Esophagus squamous epithelium (tissue), 5 donors: ENCODE measurements around the gene KIF17. TPM values are rescaled to one million over a fixed set of nuclear protein-coding genes. Genes with fewer than 3 reads are reported as not detected.

ENCODE experiments used
- DNase-seq: peaks from one replicate; lab custom pipeline; 2025; lab: John Stamatoyannopoulos, UW
- H3K27ac ChIP-seq, 4 donors: fragments of 200-600 bp; sonication (generic); one replicate each; pipeline ENCODE4 v1.5.1; 2016 to 2019; ENCODE audit warnings: mild to moderate bottlenecking in 1 of 4
- H3K27me3 ChIP-seq, 4 donors: fragments of 200-600 bp; sonication (generic); 1 replicate in 3 of 4; 2 replicates in 1 of 4; pipeline versions ENCODE4 v1.5.1 to v1.6.0; 2017 to 2021; ENCODE audit warnings: antibody characterized with exemption in 1 of 4
- H3K36me3 ChIP-seq, 3 donors: fragments of 200-600 bp; sonication (generic); one replicate each; pipeline ENCODE4 v1.5.1; 2016 to 2019
- H3K4me1 ChIP-seq, 3 donors: fragments of 200-600 bp; sonication (generic); one replicate each; pipeline ENCODE4 v1.5.1; 2017 to 2019
- H3K4me3 ChIP-seq, 4 donors: fragments of 200-600 bp; sonication (generic); 1 replicate in 3 of 4; 2 replicates in 1 of 4; pipeline ENCODE4 v1.5.1; 2016 to 2019; ENCODE audit warnings: mild to moderate bottlenecking in 2 of 4, moderate library complexity in 1 of 4
- H3K9me3 ChIP-seq, 3 donors: fragments of 200-600 bp; sonication (generic); one replicate each; pipeline ENCODE4 v1.5.1; 2016 to 2019
- POLR2A ChIP-seq, 4 donors: fragments of 450-650 bp; IDR thresholded peaks; one replicate each; pipeline ENCODE4 v1.6.1; 2017; ENCODE audit warnings: antibody characterized with exemption in 4 of 4, mild to moderate bottlenecking in 4 of 4, moderate library complexity in 3 of 4
- WGBS, 2 donors: methylation state at CpG; one replicate each; pipeline ENCODE4 v1.1.5; 2018; 5-methylcytosine and 5-hydroxymethylcytosine counted together
- intact Hi-C: fragments of 100-400 bp; cut with DNase I; formaldehyde crosslinking; loops from one replicate; pipeline ENCODE4 v1.15.0; 2022
- total RNA-seq, 4 donors: library from RNA; depleted of rRNA; stranded (reverse); fragments of >200 nt; gene quantifications; one replicate each; pipeline ENCODE4 v1.1.0, GENCODE V29; 2016
- TF ChIP-seq, protein P1 (sequence below), 6 experiments: fragments of 450-650 bp in 4 of 6; fragments of 200-600 bp in 2 of 6; sonication (generic) in 2 of 6; IDR thresholded peaks; one replicate each; pipeline ENCODE4 v1.5.1; 2016 to 2019; ENCODE audit warnings: antibody characterized with exemption in 6 of 6, mild to moderate bottlenecking in 4 of 6, moderate library complexity in 4 of 6
- donor health status: DM: yes; HTN: yes; CAD: no.

The KIF17 gene
- total RNA-seq, 4 donors from 2014 or later: 0.57 to 1.9 (median 0.85) TPM; not detected in 1

DNA sequence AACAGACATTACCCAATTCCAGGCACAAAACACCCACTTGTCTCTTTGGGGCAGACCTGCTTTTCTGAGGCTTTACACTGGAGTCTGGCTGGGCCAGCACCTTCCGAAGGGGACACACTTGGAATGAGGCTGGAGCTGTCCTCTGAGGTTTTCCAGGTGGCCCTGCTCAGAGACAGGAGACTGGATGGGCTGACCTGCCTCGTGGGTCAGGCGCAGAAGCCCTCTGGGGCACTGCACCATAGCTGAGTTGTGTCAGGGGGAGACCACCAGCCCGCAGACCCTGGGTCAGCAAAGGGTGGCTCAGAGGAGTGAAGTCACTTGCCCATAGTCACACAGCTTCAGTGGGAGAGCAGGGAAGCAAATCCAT, 12.9 kb upstream of the KIF17 start:
- Histone ChIP-seq H3K9me3 (no peaks in the 10 kb centered on the region), H3K36me3 (no peaks in the 10 kb centered on the region), H3K4me3 (no peak overlapping the region), H3K4me1 (peaks cover 19 to 50% (median 24%) of the 10 kb centered on the region in 3 donors), H3K27ac (no peak overlapping the region), H3K27me3 (peaks cover 0 to 52% (median 2%) of the 10 kb centered on the region in 4 donors)
- no peak for TF ChIP-seq POLR2A (IDR thresholded peaks at IDR 0.05)
- TF ChIP-seq, protein P1, sequence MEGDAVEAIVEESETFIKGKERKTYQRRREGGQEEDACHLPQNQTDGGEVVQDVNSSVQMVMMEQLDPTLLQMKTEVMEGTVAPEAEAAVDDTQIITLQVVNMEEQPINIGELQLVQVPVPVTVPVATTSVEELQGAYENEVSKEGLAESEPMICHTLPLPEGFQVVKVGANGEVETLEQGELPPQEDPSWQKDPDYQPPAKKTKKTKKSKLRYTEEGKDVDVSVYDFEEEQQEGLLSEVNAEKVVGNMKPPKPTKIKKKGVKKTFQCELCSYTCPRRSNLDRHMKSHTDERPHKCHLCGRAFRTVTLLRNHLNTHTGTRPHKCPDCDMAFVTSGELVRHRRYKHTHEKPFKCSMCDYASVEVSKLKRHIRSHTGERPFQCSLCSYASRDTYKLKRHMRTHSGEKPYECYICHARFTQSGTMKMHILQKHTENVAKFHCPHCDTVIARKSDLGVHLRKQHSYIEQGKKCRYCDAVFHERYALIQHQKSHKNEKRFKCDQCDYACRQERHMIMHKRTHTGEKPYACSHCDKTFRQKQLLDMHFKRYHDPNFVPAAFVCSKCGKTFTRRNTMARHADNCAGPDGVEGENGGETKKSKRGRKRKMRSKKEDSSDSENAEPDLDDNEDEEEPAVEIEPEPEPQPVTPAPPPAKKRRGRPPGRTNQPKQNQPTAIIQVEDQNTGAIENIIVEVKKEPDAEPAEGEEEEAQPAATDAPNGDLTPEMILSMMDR (IDR thresholded peaks at IDR 0.05): no peak
- WGBS, 2 donors: 43% methylated on average over 4 of the region's 4 CpGs; no CpG with 5 or more reads in 1 of the 2 donors
- no peak for DNase-seq
- intact Hi-C loops: no loop called here

DNA sequence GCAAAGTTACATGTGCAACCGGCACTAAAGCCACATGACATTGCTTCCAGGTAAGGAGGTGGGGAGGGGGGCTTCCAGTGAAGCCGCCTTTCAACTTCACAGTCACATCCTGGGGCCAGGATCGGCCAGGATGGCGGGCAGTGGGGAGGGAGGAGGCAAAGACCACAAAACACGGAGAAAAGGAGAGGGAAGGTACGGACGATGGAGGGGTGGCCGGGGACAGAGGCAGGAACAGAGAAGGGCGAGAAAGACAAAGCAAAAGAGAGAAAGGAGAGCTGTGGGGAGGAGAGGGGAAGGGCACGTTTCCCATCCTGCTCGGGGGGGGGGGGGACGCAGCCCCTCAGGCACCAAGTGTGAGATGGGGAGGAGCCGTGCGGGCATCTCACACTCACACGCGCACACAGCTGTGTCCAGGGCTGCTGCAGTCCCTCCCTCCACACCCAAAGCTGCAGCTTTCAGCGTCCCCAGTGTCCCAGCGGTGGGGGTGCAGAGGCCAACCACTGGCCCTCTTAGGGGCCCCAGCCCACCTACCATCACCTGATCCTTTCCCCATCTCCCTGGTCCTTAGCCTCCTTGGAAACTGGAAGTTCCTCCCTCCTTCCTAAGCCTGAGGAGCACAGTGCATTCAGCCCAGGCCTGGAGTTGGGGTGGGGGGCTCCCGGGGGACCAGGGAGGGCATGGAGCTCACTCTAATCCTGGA, 12.3 kb upstream of the KIF17 start:
- no peak for DNase-seq
- no peaks in the 10 kb centered on the region for H3K36me3 ChIP-seq
- no peaks in the 10 kb centered on the region for H3K9me3 ChIP-seq
- H3K4me1 ChIP-seq: peaks cover 19 to 46% (median 24%) of the 10 kb centered on the region in 3 donors
- no peak overlapping the region for H3K4me3 ChIP-seq
- 26 to 36% methylated on average over 14 to 16 of the region's 19 CpGs for WGBS, 2 donors
- H3K27me3 ChIP-seq: peaks cover 0 to 52% (median 2%) of the 10 kb centered on the region in 4 donors
- intact Hi-C loops: no loop called here
- no peak overlapping the region for H3K27ac ChIP-seq
- TF ChIP-seq, protein P1 (IDR thresholded peaks at IDR 0.05): no peak
- TF ChIP-seq POLR2A (IDR thresholded peaks at IDR 0.05): no peak

DNA sequence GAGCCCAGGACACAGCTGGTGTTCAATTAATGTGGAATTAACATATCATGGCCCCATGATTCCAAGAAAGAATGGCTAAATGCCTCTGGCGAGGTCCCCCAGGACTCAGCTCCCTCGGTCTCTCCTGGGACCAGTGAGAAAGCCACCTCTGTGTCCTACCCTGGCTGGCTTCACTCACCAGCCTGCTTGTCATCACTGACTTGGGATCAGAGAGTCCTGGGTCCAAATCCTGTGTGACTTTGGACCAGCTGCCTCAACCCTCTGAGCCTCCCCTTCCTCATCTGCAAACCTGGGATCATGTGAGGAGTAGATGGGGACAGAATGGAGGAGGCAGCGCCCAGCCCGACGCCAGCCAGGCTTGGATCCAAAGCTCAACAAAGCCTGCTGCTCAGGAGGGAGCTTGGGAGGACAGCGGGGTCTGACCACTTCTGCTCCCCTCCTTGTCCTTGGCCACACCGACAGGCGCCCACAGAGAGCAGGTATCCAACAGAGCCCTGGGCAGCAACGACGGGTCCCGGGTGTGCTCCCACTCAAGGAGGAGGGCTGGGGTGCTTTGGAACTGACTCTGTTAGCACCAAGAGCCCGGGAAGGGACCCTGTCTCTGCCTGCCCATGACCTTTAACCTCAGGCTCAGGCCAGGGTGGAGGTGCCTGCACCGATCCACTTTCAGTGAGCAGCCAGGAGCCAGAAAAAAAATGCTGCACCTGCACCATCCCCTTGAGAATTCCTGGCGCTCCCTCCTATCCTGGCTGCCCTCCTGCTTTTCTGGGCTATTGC, 11.5 kb upstream of the KIF17 start:
- intact Hi-C loops: no loop called here
- peaks cover 0 to 52% (median 2%) of the 10 kb centered on the region in 4 donors for H3K27me3 ChIP-seq
- no peaks in the 10 kb centered on the region for H3K9me3 ChIP-seq
- H3K36me3 ChIP-seq: no peaks in the 10 kb centered on the region
- no peak overlapping the region for H3K27ac ChIP-seq
- DNase-seq: no peak
- no peak for TF ChIP-seq POLR2A (IDR thresholded peaks at IDR 0.05)
- TF ChIP-seq, protein P1 (IDR thresholded peaks at IDR 0.05): no peak
- H3K4me3 ChIP-seq: no peak overlapping the region
- H3K4me1 ChIP-seq: peaks cover 19 to 47% (median 24%) of the 10 kb centered on the region in 3 donors
- 44 to 50% methylated on average over 2 to 4 of the region's 14 CpGs for WGBS, 2 donors

DNA sequence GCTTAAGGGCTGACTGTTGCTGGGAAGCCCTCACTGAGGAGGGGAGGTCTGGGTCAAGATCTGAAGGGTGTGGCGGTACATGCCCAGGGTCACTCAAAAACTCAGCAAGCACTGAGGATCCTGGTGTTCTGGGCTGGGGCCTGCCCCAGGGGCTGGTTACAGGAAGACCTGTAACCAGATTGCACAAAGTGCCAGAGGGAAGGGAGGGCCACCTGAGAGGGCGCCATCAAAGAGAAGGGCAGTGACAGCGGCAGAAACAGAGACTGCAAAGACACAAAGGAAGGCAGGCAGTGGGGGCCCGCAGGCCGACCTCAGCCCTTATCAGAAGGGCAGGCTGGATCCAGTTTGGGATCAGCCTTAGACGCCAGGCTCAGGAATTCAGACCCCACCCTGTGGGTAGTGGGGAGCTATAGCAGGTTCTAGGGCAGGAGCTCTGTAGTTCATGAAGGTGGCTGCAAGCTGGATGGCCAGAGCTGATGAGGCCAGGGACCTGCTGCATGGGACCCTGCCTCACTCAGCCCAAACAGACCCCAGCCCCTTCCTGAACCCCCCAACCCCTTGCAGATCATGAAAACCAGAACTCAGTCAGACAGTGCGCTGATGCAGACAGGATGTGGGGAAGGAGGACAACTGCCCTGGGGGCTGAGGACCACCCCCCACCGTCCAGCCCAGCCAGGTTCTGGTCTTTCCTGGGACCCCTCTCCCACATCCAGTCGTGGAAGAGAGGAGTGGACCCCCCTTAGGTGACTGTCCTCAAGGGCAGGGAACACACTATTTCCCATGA, 10.8 kb upstream of the KIF17 start:
- H3K27ac ChIP-seq: no peak overlapping the region
- H3K27me3 ChIP-seq: peaks cover 0 to 52% (median 2%) of the 10 kb centered on the region in 4 donors
- 50 to 56% methylated on average over 6 to 8 of the region's 9 CpGs for WGBS, 2 donors
- no peak for DNase-seq
- H3K36me3 ChIP-seq: no peaks in the 10 kb centered on the region
- peaks cover 17 to 48% (median 22%) of the 10 kb centered on the region in 3 donors for H3K4me1 ChIP-seq
- TF ChIP-seq, protein P1 (IDR thresholded peaks at IDR 0.05): no peak
- TF ChIP-seq POLR2A (IDR thresholded peaks at IDR 0.05): no peak
- H3K4me3 ChIP-seq: no peak overlapping the region
- intact Hi-C loops: no loop called here
- no peaks in the 10 kb centered on the region for H3K9me3 ChIP-seq
